GM19372 (cell line): ENCODE data around the gene PUS1.

ENCODE experiments used
- ATAC-seq: cut with Tn5 transposase; IDR thresholded peaks from one replicate; pipeline ENCODE4 v1.9.1; 2021; ENCODE audit warnings: mild to moderate bottlenecking, low read depth, moderate library complexity; ENCODE audit not compliant: unreplicated experiment

The PUS1 gene

GRCh38 chr12:131986910-131987309 is 57.8 kb downstream of the PUS1 start:
- ATAC-seq, result no peak

DNA sequence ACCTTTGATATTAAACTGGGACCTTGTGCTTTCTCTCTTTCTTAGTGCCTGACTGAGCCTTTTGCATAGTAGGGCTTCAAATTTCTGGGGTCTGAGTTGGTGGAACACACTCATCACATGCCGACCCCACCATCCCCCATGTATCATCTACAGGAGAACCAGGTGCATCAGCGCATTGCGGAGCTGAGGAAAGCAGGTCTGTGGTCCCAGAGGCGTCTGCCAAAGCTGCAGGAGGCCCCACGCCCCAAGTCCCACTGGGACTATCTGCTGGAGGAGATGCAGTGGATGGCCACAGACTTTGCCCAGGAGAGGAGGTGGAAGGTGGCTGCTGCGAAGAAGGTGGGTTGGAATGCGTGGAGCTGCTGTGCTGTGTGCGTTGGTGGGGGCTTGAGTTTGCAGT is 58.5 kb downstream of the PUS1 start:
- no peak for ATAC-seq

DNA sequence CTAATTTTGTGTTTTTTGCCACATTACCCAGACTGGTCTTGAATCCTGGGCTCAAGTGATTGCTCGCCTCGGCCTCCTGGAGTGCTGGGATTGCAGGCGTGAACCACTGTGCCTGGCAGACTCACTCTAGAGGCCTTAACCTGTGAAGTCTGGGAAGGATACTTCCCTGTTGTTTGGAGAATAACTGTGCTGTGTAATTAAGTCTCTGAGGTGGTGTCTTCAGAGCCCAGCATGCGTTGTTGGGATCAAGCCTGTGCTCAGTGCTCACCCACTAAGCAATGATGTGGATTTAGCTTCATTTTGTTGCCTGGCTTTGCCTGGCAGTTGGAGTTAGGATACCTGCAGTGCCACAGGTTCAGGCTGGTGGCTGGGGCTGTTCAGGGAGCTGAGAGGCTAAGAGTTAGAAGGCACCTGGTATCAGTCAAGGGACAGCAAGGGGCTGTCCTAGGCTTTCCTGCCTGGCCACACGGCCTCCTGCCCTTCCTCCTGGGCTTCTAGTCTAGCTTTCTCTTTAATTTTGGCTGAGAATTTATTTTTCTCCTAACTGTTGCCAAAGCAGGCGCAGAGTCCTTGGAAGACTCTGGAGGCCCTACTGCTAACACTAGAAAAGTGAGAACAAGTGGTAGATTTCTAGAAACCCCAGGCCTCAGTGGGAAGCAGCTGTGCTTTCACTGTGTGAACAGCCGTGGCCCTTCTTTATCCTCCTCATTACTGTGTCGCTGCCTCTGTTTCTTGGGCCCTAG is 59.1 kb downstream of the PUS1 start:
- no peak for ATAC-seq

DNA sequence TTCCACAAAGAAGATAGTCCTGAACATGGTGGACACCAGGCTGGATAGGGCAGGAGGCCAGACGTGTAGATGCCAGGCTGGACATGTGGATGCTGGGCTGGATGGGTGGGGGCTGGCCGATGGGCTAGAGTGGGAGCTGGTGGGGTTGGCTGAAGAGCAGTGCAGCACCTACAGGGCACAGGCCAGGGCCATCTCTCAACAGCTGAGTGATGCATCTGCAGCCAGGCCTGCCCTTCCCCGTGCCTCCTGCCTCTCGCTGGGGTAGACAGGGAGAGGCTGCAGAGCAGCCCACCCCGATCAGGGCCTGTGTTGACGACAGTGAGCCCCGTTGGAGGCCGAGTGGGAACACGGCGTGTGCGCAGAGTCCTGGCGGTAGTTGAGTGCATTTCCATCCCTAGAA is 59.9 kb downstream of the PUS1 start:
- no peak for ATAC-seq

GRCh38 chr12:131990066-131990979 is 61.2 kb downstream of the PUS1 start:
- no peak for ATAC-seq

DNA sequence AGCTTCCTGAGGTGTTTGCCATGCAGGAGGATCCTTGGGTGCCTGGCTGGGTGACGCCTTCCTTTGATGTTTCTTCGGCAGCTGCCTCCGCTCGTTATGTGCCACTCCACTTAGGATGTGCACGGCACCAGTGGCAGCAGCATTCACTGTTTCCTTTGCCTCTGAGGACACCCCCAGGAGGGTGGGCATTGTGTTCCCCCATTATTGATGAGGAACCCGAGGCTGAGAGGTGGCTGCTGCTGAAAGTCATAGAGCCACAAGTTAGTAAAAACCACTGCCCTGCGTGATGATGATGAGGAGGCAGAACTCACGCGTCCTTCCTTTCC is 61.9 kb downstream of the PUS1 start:
- no peak for ATAC-seq

- ATAC-seq, result no peak
These were observed 62.8 kb downstream of the PUS1 start for GRCh38 chr12:131991816-131992430.

DNA sequence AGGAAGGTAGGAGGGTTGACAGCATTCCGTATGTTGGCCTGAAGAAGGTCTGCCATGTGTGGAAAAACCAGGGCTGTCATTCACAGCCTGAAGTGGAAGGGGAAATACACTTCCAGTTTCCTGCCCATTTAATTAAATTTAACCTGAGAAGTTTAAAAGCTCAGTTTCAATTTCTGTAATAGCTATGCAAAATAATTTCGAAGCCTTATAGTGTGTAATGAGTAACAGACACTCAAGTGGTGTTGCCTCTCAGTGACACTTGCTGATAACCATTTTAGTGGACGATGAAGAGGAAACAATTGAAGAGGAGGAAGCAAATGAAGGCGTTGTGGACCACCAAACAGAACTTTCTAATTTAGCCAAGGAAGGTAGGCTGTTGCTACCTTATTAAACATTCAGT is 65.5 kb downstream of the PUS1 start:
- ATAC-seq, result peak; percentile 61
